ENCODE results near the gene PDGFRB.

Gene PDGFRB

GRCh38 chr5:150167512-150167850, 11.8 kb upstream of the PDGFRB start:
- no peak for TF ChIP-seq CTCF (conservative IDR thresholded peaks at IDR 0.05)
- no peak overlapping the region for H3K27ac ChIP-seq

- no peak for TF ChIP-seq CTCF (conservative IDR thresholded peaks at IDR 0.05)
- no peak within 1 kb of the TSS for H3K27ac ChIP-seq
These were observed 11.2 kb upstream of the PDGFRB start, which contains the start of gene CDX1 for GRCh38 chr5:150166650-150167511. TSS of gene CDX1 (plus strand) at chr5:150166778. CDS start at chr5:150166877, 99 bp downstream.

GRCh38 chr5:150166037-150166649, 10.5 kb upstream of the PDGFRB start:
- TF ChIP-seq CTCF (conservative IDR thresholded peaks at IDR 0.05), result no peak
- no peak overlapping the region for H3K27ac ChIP-seq

- no peak overlapping the region for H3K27ac ChIP-seq
- TF ChIP-seq CTCF (conservative IDR thresholded peaks at IDR 0.05), result no peak
These were observed 8.8 kb upstream of the PDGFRB start for GRCh38 chr5:150164211-150164980.

- TF ChIP-seq CTCF (conservative IDR thresholded peaks at IDR 0.05), result no peak
- H3K27ac ChIP-seq, result no peak overlapping the region
These were observed 8.0 kb upstream of the PDGFRB start for GRCh38 chr5:150163547-150164059.

GRCh38 chr5:150163035-150163434, 7.4 kb upstream of the PDGFRB start:
- H3K27ac ChIP-seq, result no peak overlapping the region
- no peak for TF ChIP-seq CTCF (conservative IDR thresholded peaks at IDR 0.05)

- H3K27ac ChIP-seq, result peak overlapping the region; percentile 27; the same call in 1 of the 2 replicates
- TF ChIP-seq CTCF (conservative IDR thresholded peaks at IDR 0.05), result no peak
These were observed 6.5 kb upstream of the PDGFRB start for GRCh38 chr5:150162142-150162513.

Measured in VCaP (cell line).